ENCODE measurements around the gene NBL1. TPM values are rescaled to one million over a fixed set of nuclear protein-coding genes. Genes with fewer than 3 reads are reported as not detected.

NBL1 gene, protein sequence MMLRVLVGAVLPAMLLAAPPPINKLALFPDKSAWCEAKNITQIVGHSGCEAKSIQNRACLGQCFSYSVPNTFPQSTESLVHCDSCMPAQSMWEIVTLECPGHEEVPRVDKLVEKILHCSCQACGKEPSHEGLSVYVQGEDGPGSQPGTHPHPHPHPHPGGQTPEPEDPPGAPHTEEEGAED
- total RNA-seq, result 100 to 1,000 TPM; 137 to 186 TPM
- long read RNA-seq, donor 1, transcript NBL1-202 (4 exons, 2,172 nt), result major isoform, 130 of 192 reads
- long read RNA-seq, donor 1, partial matches to known transcripts, result 6 of 192 reads
- long read RNA-seq, donor 1, other reads (novel, unspliced or antisense), result 56 of 192 reads
- long read RNA-seq, donor 2, transcript NBL1-202 (4 exons, 2,172 nt), result major isoform, 6 of 60 reads
- long read RNA-seq, donor 2, partial matches to known transcripts, result 0 of 60 reads
- long read RNA-seq, donor 2, other reads (novel, unspliced or antisense), result 53 of 60 reads

DNA sequence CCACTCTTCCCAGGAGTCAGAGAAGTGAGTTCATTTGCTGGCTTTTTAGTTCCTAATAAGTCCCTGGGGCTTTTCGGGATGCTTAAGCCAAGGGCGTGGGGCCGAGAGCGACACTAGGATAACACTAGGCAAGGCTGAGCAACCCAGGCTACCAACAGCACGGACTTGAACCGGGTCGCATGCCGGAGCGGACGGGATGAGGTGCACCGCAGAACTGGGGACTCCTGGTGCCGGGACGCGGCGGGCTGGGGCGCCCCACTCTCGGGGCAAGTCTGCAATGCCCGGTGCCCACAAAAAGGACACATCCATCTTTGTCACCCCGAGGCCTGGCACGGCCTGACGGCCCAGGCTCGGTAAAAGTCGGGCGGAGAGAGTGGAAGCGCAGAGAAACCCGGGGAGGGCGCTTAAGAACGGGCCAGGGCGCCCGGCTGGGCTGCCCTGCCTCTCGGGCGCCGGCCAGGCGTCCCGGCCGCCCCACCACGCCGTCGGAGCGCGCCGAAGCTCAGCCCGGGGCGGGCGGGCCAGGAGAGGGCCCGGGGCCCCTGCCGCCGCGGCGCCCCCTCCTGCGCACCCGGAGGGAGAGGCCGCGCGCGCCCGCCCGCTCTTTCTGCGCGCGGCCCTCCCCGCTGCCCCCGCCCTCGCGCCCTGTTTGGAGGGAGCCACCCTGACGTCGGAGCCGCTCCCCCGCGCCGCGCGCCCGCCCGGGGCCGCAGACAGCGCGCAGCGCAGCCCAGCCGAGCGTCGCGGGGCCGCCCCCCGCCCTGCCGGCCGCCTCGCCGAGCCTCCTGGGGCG, at the start of gene NBL1:
NBL1 (plus strand) TSS at position 710 of the 793 bp plus-strand sequence. CDS start 10,720 bp downstream, outside the sequence.
- intact Hi-C loops (cut with DNase I), result loop anchor here in 1 of 2 donors (5.0 kb wide), 2 partner anchors 156 to 301 kb away; partner anchors contain the start of gene CAPZB
- peak; percentile 92 for DNase-seq (ENCODE audit: low spot score)

DNA sequence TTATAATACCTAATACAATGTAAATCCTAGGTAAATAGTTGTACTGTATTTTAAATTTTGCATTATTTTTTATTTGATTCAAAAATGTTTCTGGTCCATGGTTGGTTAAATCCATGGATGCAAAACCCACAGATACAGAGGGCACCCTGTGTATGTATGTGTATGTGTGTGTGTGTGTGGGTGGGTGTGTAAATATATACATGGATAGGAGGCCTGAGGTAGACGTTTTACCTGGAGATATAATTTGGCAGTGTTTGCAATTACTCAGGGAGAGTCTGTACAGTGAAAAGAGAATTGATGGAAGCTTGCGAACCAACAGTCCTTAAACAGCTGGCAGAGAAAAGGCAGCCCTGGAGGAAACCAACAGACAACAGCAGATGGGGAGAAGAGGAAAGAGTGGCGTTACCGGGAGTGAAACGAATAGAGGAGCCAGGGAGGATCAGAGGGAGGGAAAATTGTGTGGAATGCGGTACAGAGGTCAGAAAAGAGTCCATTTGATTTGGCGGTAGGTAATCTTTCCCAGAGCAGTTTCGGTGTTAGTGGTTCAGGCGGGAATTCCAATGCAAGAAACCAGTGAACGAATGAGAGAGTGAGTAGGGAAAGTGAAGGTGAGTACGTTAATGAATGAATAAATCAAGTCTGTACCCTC, 47.9 kb upstream of the NBL1 start:
- no peak for DNase-seq (ENCODE audit: low spot score)

DNA sequence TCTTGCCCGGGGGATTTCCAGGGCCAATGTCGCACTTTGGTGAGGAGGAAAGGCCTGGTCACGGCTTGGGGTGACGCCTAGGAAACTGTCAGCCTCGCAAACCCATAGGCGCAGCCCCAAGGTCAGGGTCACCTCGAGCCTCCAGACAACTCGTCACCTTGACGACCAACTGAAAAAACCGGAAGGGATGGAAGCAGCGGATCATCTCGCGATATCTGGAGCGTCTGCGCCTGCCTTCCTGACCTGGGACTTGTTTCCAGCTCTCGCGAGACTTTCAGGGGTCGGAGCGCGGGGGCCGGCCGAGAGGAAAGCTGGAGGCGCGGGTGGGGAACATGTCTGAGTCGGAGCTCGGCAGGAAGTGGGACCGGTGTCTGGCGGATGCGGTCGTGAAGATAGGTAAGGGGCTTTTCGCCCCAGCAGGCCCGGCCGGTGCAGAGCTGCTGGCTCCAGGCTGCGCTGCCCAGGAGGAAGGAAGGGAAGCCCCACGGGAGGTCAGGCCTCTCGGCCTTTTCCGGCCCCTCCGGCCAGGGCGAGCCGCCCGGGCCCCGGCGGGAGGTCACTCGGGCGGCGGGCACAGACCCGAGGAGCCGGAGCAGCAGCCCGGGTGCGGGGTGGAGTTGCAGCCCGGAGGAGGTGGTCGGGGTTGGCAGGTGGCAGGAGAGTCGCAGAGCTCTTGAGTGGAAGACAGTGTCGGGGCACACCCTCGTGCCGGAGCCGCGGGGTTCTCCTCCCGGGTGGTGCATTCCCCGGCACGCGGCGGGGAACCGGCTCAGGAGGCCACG, 47.2 kb upstream of the NBL1 start:
- DNase-seq (ENCODE audit: low spot score), result peak; percentile 99
- intact Hi-C loops (cut with DNase I), result loop anchor here in 1 of 2 donors (2.0 kb wide), 1 partner anchor 28 kb away; no protein-coding TSS in a partner anchor

More for the DNA sequence above, 47.9 kb upstream of the NBL1 start:
- intact Hi-C loops (cut with DNase I), result loop anchor here in 1 of 2 donors (2.0 kb wide), 1 partner anchor 27 kb away; no protein-coding TSS in a partner anchor

DNA sequence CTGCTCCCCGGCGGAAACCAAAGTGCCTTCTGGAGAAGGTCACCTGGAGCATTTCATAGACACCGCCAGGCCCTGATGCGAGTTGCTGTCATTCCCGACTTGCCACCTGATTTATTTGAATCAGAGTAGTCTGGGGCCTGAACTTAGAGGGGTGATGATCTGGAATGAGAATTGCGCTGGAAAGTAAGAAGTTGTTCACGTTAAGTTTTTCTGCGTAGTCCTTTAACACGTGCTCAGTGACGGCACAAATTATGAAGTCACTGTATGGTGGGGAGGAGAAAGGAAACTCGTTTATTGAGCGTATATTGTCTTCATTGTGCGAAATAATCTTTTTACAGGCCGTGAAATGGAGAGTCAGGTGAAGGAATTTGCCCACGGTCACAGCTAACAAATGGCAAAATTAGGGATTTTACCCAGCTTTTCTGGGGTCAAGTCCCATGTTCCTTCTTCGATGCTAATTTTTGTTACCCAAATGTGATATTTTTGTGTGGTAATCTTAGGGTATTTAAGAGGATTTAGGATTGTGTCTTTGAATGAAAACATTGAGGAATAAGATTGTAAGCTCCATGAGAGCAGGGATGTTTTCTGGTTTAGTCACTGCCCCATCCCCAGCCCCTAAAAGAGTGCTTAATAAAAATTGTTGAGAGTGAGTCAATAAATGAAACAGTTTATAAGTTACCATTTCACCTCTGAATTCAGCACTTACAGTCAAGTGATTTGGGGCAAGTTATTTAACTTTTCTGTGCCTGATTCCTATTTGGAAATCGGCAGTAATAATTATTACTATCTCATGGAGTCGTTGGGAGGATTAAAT, 46.4 kb upstream of the NBL1 start:
- intact Hi-C loops (cut with DNase I), result loop anchor here in 1 of 2 donors (2.0 kb wide), 1 partner anchor 29 kb away; no protein-coding TSS in a partner anchor
- DNase-seq (ENCODE audit: low spot score), result no peak

GRCh38 chr1:19599810-19600209, 44.3 kb upstream of the NBL1 start:
- intact Hi-C loops (cut with DNase I), result no loop called here
- DNase-seq (ENCODE audit: low spot score), result no peak

GRCh38 chr1:19602486-19602885, 41.6 kb upstream of the NBL1 start:
- intact Hi-C loops (cut with DNase I), result no loop called here

GRCh38 chr1:19605967-19606366, 38.1 kb upstream of the NBL1 start:
- intact Hi-C loops (cut with DNase I), result no loop called here
- DNase-seq (ENCODE audit: low spot score), result no peak

More at GRCh38 chr1:19602486-19602885, 41.6 kb upstream of the NBL1 start:
- no peak for DNase-seq (ENCODE audit: low spot score)

- no peak for DNase-seq (ENCODE audit: low spot score)
- intact Hi-C loops (cut with DNase I), result no loop called here
Observed at GRCh38 chr1:19606817-19607642, 37.1 kb upstream of the NBL1 start.

DNA sequence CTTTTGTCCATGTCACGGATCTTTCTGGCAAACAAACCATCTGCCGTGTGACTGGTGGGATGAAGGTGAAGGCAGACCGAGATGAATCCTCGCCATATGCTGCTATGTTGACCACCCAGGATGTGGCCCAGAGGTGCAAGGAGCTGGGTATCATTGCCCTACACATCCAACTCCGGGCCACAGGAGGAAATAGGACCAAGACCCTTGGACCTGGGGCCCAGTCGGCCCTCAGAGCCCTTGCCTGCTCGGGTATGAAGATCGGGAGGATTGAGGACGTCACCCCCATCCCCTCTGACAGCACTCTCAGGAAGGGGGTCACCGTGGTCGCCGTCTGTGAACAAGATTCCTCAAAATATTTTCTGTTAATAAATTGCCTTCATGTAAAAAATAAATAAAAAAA, 35.9 kb upstream of the NBL1 start:
- DNase-seq (ENCODE audit: low spot score), result peak; percentile 54
- intact Hi-C loops (cut with DNase I), result loop anchor here in 1 of 2 donors (2.0 kb wide), 1 partner anchor 65 kb away; no protein-coding TSS in a partner anchor

DNA sequence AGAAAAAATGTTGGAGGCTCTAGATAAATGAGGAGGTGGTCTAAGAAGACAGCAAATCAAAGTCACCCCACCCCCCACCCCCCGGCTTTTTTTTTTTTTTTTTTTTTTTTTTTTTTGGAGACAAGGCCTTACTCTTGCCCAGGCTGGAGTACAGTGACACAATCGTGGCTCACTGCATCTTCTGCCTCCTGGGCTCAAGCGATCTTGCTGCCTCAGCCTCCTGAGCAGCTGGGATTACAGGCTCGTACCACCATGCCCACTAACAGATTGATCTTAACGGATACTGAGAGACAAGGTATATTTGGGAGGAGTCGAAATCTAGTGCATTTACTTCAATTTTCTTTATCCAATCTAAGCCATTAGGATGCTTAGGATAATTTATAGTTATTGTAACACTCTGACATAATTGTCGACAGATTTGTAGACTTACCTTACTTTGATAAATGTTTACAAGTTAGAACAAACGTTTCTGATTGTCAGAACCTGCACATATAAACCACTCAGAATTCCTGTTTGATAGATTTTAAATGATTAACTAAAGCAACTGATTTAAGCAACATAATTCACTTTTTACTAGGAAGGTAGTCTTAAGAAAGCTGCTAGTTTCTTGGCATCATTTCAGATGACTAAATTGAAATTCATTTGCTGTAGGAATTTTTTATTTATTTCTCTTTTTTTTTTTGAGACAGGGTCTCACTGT, 33.7 kb upstream of the NBL1 start:
- no peak for DNase-seq (ENCODE audit: low spot score)
- intact Hi-C loops (cut with DNase I), result no loop called here

DNA sequence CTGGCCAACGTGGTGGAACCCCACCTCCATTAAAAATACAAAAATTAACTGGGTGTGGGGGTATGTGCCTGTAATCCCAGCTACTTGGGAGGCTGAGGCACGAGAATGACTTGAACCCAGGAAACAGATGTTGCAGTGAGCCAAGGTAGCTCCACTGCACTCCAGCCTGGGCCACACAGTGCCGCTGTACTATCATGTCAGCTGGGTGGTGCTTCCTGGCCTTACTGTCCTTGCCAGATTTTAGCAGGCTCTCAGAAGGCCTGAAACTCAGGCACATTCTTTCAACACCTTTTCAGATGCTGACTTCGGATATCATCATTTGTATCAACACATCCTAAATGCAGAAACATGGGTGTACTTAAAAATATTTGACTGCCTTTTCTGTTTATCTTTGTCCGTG, 31.6 kb upstream of the NBL1 start:
- intact Hi-C loops (cut with DNase I), result no loop called here
- no peak for DNase-seq (ENCODE audit: low spot score)

DNA sequence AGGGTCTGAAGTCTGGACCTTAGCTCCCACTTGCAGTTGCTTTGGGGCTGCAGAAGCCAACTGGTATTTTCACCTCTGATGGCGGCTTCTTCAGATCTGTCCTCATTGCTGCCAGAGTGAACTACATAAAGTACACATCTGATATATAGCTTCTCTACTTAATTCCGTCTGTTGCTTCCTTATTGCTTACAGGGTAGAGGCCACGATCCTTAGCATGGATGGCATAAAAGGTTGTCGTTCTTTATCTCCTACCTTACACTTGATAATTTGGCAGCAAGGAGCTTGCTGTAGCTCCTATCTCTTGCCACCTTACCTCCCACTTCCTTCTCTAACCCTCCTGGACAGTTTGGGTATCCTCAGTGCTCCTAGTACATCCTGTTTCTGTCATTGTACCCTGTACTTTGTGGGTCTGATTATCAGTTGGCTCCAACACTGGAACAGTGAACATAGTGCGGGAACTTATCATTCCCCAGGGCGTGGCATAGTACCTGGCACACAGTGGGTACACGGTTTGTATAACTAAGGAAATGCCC, 30.9 kb upstream of the NBL1 start:
- no peak for DNase-seq (ENCODE audit: low spot score)
- intact Hi-C loops (cut with DNase I), result no loop called here

DNA sequence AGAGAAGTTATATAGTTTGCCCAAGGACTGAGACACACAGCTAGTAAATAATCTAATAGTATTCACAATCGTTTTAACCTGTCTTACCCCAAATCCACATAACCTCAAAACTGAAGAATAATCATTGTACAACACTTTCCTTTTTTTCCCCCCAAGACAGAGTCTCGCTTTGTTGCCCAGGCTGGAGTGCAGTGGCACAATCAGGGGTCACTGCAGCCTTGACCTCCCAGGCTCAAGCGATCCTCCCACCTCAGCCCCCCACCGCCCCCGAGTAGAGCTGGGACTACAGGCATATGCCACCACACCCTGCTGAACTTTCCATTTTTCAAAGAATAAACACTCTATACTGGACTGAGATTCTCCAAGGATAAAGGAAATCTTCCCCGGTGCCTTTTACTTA, 28.7 kb upstream of the NBL1 start:
- DNase-seq (ENCODE audit: low spot score), result no peak
- intact Hi-C loops (cut with DNase I), result no loop called here

DNA sequence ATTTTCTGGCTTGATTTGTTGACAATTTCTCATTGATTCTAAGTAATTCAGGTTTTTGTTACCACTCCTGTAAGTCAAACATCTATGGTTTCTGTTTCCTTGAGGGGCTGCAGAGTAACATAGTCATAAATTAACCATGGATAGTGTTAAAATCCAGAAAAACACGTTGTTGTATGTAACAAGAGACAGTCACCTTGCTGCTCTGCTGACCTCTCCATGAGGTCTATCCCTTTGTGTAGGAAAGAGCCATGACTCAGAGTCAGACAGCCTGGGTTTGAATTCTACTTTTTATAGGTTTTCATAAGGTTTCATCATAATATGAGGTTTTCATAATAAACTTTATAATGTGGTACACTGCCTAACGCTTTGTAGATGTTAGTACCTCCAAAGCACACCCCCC, 27.6 kb upstream of the NBL1 start:
- DNase-seq (ENCODE audit: low spot score), result no peak
- intact Hi-C loops (cut with DNase I), result no loop called here

GRCh38 chr1:19617376-19617775, 26.7 kb upstream of the NBL1 start:
- intact Hi-C loops (cut with DNase I), result no loop called here
- no peak for DNase-seq (ENCODE audit: low spot score)

DNA sequence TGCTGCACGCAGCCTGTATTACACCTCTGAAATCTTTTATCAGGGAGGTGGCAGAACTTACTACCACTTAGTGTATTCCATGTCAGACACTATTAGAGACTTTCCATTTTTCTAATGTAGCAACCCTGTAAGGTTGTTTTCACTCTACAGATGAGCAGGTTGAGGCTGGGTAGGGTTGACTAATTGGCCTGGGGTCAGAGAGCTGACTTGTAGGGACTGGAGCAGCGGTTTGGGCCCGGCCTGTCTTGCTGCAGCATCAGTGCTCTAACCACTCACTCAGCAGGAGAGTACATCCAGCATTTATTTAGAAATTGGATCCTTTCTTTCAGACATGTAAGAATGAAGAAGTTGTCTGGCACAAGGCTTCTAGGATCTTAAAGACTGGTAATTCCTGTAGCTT, 25.7 kb upstream of the NBL1 start:
- intact Hi-C loops (cut with DNase I), result no loop called here
- no peak for DNase-seq (ENCODE audit: low spot score)

Data from posterior vena cava (tissue), 2 donors.